NCI-H2227 treated with DMSO at 0.1 percent for 48 hours (cell line): ENCODE measurements around the gene DNAJC21.
"Not testable (repeated sequence)": the region's sequence is repeated elsewhere in the genome, so short reads cannot be mapped to it uniquely, and the experiment has no call there.

Experiments
- DNase-seq: peaks from one replicate; lab custom pipeline; 2025; lab: John Stamatoyannopoulos, UW

DNAJC21 gene

DNA sequence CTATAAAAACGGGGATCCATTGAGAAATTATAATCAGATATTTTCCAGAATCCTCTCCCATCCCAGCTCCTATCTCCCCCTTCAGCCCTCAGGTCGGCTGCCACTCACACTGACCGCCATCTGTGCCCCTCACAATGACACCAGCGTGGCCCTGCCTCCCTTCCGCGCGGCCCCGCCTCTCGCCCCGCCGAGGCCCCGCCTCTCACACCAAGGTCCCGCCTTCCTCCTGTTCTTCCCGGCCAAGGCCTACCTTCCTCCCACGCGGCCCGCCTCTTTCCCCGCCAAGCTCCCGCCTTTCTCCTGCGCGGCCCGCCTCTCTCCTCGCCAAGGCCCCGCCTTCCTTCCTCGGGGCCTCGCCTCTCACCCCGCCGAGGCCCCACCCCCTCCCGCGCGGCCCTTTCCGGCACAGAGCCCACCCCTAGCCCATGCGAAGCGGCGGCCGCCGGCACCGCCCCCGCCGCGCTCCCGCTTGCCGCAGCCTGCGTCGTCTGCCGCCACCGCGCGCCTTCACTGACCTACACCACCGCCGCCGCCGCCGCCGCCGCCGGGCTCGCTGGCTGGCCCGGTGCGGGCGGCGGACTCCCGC, at the start of gene DNAJC21:
TSS of gene DNAJC21 (plus strand) at position 426 of the 586 bp plus-strand sequence. CDS start 261 bp downstream, outside the sequence.
- peak; percentile 98 for DNase-seq

- no peak for DNase-seq
Measured at GRCh38 chr5:34881246-34881645, 48.1 kb upstream of the DNAJC21 start.

- no peak for DNase-seq
Measured at GRCh38 chr5:34886392-34887119, 42.8 kb upstream of the DNAJC21 start.

- DNase-seq, result no peak
Measured at GRCh38 chr5:34889394-34889793, 40.0 kb upstream of the DNAJC21 start.

GRCh38 chr5:34891981-34892380, 37.4 kb upstream of the DNAJC21 start:
- no peak for DNase-seq

DNA sequence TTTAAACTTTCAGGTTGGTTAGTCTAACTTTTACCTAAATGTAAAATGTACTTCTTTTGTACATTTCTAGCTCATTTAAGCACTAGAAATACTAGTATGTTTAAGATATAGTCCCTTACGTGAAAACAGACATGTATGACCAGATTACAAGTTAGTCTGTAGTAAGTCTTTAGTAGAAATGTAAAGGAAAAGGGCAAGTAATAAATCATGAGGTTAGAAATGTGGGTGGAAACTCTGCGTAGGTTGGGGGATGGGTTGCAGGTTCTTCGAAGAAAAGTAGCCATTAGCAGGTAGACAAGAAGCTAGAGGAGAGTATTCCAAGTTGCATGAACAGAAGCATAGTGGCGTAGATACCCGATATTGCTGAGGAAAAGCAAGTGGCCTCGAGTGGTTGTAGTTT, 36.9 kb upstream of the DNAJC21 start:
- no peak for DNase-seq

DNA sequence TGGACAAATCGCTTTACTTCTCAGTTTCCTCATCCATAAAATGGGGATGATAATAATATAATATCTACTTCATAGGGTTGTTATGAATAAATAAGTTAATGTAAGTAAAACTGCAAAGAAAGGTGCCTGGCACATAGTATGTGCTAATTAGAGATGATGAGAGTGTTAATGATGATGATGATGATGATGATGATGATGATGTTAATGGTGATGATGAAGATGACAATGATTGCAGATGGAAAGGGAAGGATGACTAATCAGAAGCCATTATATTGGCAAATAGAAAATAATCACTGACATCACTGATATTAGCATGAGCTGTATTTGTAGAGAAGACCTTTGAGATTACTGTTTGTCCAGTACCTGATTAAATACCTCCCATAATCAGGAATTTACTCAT, 34.6 kb upstream of the DNAJC21 start:
- no peak for DNase-seq

- DNase-seq, result no peak
Measured at GRCh38 chr5:34895641-34896419, 33.5 kb upstream of the DNAJC21 start.

- no peak for DNase-seq
Measured at GRCh38 chr5:34897646-34898045, 31.7 kb upstream of the DNAJC21 start.

DNA sequence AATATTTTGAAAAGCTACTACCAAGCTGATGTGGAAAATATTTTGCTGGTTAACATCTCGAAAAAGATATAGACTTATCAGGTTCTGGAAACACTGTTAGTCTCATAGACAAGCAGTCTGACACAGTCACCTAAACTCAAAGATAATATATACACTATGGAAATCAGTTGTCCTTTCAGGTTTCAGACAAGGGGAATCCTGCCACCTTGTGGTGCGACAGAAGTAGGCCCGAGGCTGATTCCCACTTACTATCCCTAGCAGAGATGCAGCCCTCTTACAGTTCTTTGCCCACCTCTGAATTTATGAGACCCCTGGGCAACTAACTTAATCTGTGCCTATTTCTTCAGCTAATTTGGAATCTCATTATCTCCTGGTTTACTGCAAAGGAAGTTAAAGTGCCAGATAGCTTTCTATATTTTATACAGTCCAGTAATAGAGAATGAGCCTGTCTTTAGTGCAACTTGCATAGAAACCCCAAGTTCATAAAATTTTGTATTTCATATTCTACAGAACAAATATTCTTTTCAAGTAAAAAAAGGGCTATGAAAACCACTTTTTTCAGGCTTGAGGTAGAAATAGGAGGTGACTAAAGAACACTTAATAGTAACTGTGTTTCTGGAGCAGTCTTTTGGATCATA, 31.0 kb upstream of the DNAJC21 start:
- DNase-seq, result peak; percentile 75

GRCh38 chr5:34899066-34899465, 30.3 kb upstream of the DNAJC21 start:
- DNase-seq, result no peak

GRCh38 chr5:34900652-34901051, 28.7 kb upstream of the DNAJC21 start:
- DNase-seq, result peak; percentile 74

DNA sequence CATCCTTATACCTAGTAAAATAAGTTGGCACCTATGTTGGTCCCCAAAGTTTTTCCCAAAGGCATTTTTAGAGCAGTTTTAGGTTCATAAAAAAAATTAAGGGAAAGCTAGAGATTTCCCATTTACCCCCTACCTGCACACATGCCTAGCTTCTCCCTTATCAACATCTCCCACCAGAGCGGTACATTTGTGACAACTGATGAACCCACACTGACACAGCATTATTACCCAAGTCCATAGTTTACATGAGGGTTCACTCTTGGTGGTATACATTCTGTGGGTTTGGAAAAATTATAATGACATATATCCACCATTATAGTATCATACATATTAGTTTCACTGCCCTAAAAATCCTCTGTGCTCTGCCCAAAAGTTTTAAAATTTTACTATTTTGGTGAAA, 26.1 kb upstream of the DNAJC21 start:
- DNase-seq, result no peak

- no peak for DNase-seq
Measured at GRCh38 chr5:34905564-34905963, 23.8 kb upstream of the DNAJC21 start.

DNA sequence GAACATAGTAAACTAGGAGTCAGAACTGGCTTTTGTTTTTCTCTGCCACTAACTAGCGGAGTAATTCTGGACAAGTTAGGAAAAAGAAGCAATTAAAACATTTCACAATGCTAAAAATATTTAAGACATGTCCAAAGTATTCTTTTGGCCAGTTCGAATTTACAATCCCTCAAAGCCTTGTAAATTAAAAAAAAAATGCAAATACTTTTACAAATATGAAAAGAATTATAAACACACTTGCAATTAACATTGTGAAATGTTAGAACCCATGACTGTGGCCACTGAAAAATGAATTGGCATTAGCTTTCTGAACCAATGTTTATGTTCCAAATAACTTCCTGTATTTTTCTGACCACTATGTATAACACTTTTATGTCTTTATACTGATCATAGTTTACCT, 16.3 kb upstream of the DNAJC21 start:
- DNase-seq, result no peak

GRCh38 chr5:34914671-34915138, 14.7 kb upstream of the DNAJC21 start:
- DNase-seq, result no peak

DNA sequence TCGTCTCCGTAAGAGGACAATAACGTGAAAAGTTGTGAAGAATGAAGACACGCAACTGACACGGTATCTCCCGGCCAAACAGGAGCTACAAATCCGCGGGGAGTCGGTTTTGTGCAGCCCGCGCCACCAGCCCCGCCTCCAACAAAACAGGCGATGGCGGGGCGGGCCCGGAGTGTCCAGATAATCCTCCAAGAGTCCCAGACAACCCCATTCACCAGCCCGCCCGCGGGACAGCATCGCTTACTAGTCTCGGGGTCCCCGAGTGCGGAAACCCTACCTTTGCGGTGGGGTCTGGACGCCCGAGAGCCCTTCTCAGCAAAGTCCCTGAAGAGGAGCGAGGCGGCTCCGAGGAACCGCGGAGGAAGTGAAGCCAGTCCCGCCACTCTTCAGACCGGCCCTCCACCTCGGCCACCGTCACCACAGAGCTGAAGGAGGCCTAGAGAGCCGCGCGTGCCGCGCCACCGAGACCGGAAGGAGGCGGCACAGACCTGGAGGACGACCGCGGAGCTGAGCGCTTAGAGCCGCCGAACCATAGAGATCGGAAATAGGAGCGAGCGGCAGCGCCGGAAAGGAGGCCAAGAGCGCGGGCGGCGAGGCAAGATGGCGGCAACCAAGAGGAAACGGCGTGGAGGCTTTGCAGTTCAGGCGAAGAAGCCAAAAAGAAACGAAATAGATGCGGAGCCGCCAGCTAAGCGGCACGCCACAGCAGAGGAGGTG, 14.1 kb upstream of the DNAJC21 start, which contains the start of the genes BRIX1 and RAD1:
TSS of gene BRIX1 (plus strand) at position 573 of the 717 bp plus-strand sequence. CDS start at position 601, 28 bp downstream.
TSS of gene RAD1 (minus strand) at position 366 of the 717 bp plus-strand sequence. CDS start 612 bp downstream, outside the sequence.
- DNase-seq, result peak; percentile 99

DNA sequence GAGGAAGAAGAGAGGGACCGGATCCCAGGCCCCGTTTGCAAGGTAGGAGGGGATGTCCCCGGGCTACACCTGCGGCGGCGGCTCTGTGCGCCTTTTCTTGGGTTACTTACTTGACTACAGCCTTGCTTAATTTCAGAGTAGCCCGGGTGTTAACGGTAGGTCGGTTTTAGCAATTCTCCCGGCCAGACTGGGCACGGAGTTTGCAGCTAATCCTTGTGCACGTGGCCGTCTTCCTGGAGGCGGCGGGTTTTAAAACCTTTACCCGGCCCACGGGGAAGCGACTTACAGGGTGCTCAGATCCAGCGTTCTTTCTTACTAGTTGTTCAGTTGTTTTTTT, 13.5 kb upstream of the DNAJC21 start:
- DNase-seq, result no peak

DNA sequence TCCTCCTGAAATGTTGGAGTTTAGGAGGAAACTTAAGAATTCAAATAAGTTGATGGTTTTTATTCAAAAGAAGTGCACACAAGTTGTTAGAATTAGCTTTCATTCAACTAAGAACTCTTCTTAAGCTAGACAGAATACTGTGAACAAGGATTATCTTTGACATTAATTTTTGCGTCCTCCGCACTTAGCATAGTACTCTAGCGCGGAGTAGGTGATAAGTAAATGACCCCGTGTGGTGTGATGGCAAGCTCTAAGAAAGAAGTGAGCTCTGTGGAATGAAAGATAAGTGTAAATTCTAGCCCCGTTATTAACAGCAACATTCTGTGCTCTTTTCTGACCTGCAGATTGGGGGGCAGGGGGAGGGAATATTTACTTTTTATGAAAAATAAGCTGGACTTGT, 12.8 kb upstream of the DNAJC21 start:
- DNase-seq, result no peak

DNA sequence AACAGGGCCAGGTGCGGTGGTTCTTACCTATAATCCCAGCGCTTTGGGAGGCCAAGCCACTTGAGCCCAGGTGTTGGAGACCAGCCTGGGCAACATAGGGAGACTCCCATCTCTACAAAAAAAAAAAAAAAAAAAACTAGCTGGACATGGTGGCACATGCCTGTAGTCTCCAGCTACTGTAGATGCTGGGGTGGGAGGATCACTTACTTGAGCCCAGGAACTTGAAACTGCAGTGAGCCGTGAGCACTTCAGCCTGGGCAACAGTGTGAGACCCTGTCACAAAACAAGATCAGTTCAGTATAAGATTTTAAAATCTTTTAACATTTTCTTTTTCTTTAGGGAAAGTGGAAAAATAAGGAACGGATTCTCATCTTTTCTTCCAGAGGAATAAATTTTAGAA, 11.3 kb upstream of the DNAJC21 start:
- DNase-seq, result no peak

- DNase-seq, result no peak
Measured at GRCh38 chr5:34919077-34919476, 10.3 kb upstream of the DNAJC21 start.

- not testable (repeated sequence) for DNase-seq
Measured at GRCh38 chr5:34923256-34923655, 6.1 kb upstream of the DNAJC21 start.
